HEK293T (cell line): Measurements from ENCODE around the gene NEURL1.

ENCODE experiments used
- ARNT ChIP-seq: fragments of 450-650 bp; IDR thresholded peaks from 2 replicates; pipeline ENCODE4 v1.6.1; 2017; ENCODE audit warnings: mild to moderate bottlenecking
- BHLHE40 ChIP-seq: fragments of 450-650 bp; IDR thresholded peaks from 2 replicates; pipeline ENCODE4 v1.6.1; 2016; ENCODE audit warnings: mild to moderate bottlenecking, moderate library complexity, borderline replicate concordance
- ELF4 ChIP-seq: fragments of 450-650 bp; IDR thresholded peaks from 2 replicates; pipeline ENCODE4 v1.6.1; 2017; ENCODE audit warnings: antibody characterized with exemption
- FOXA1 ChIP-seq: fragments of 450-650 bp; IDR thresholded peaks from 2 replicates; pipeline ENCODE4 v1.6.1; 2016; ENCODE audit warnings: mild to moderate bottlenecking
- FOXK2 ChIP-seq: fragments of 450-650 bp; IDR thresholded peaks from 2 replicates; pipeline ENCODE4 v1.6.1; 2016; ENCODE audit warnings: mild to moderate bottlenecking
- FOXM1 ChIP-seq: fragments of 450-650 bp; IDR thresholded peaks from 2 replicates; pipeline ENCODE4 v1.6.1; 2017; ENCODE audit warnings: mild to moderate bottlenecking, borderline replicate concordance
- HDGF ChIP-seq: fragments of 450-650 bp; IDR thresholded peaks from 2 replicates; pipeline ENCODE4 v1.6.1; 2017; ENCODE audit warnings: antibody characterized with exemption, borderline replicate concordance
- L3MBTL2 ChIP-seq: fragments of 450-650 bp; conservative IDR thresholded peaks from 2 replicates; pipeline ENCODE4 v1.6.1; 2016; ENCODE audit warnings: mild to moderate bottlenecking
- LEF1 ChIP-seq: fragments of 450-650 bp; IDR thresholded peaks from 2 replicates; pipeline ENCODE4 v1.6.1; 2017; ENCODE audit warnings: mild to moderate bottlenecking, borderline replicate concordance
- NFRKB ChIP-seq: fragments of 450-650 bp; IDR thresholded peaks from 2 replicates; pipeline ENCODE4 v1.6.1; 2016; ENCODE audit warnings: mild to moderate bottlenecking, moderate library complexity
- SP1 ChIP-seq: fragments of 450-650 bp; IDR thresholded peaks from 2 replicates; pipeline ENCODE4 v1.6.1; 2017
- SUZ12 ChIP-seq: fragments of 450-650 bp; IDR thresholded peaks from 2 replicates; pipeline ENCODE4 v1.6.1; 2016; ENCODE audit warnings: mild to moderate bottlenecking
- TARDBP ChIP-seq: fragments of 450-650 bp; IDR thresholded peaks from 2 replicates; pipeline ENCODE4 v1.6.1; 2016
- ZNF384 ChIP-seq: fragments of 450-650 bp; IDR thresholded peaks from 2 replicates; pipeline ENCODE4 v1.6.1; 2016

- TF ChIP-seq NFRKB (no peak), SUZ12 (no peak), TARDBP (no peak), ELF4 (no peak), L3MBTL2 (no peak), ARNT (no peak), FOXA1 (no peak), ZNF384 (no peak), SP1 (no peak), BHLHE40 (no peak), FOXK2 (no peak), HDGF (no peak), FOXM1 (no peak), LEF1 (no peak)
Measured at GRCh38 chr10:103523683-103524082, 30.2 kb downstream of the NEURL1 start.
